Measurements from ENCODE around the gene COL11A2.

DNA sequence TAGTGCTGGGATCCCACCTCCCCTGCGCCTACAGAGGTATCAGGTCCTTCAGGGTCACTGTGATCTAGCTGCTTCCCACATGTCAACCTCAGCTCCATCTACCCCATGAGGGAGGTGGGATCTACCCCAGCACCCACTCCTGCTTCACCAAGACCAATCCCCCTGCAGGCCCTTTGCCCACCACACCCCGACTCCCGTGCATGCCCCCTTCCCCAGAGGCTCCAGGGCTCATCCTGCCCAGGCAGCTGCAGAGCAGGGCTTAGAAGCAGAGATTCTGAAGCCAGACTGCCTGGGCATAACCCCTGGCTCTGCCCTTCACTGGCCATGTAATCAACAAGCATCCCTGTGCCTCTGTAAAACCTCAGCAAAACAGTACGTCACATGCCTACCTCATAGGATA, 17.5 kb downstream of the COL11A2 start:
- TF ChIP-seq CTCF (IDR thresholded peaks at IDR 0.05) (no peak), POLR2A (IDR thresholded peaks at IDR 0.05) (no peak)
